GM18526 (cell line): Measurements from ENCODE around the gene MRPL23.

Experiments used
- POLR2A ChIP-seq: IDR thresholded peaks from 3 replicates; pipeline ENCODE4 v1.6.1; 2011; ENCODE audit not compliant: insufficient read length; ENCODE audit errors: extremely low read depth

MRPL23 gene

GRCh38 chr11:1982873-1983600, 35.9 kb downstream of the MRPL23 start:
- no peak for TF ChIP-seq POLR2A

- no peak for TF ChIP-seq POLR2A
These were observed 36.4 kb downstream of the MRPL23 start for GRCh38 chr11:1983601-1983961.

- no peak for TF ChIP-seq POLR2A
These were observed 39.9 kb downstream of the MRPL23 start for GRCh38 chr11:1987024-1987423.

GRCh38 chr11:1988174-1988573, 41.0 kb downstream of the MRPL23 start:
- TF ChIP-seq POLR2A: no peak

GRCh38 chr11:1988667-1989317, 41.7 kb downstream of the MRPL23 start:
- no peak for TF ChIP-seq POLR2A

GRCh38 chr11:1989953-1990352, 42.8 kb downstream of the MRPL23 start:
- TF ChIP-seq POLR2A: no peak

- no peak for TF ChIP-seq POLR2A
These were observed 43.9 kb downstream of the MRPL23 start for GRCh38 chr11:1990872-1991578.

- TF ChIP-seq POLR2A: no peak
These were observed 45.0 kb downstream of the MRPL23 start for GRCh38 chr11:1992111-1992510.

- no peak for TF ChIP-seq POLR2A
These were observed 47.0 kb downstream of the MRPL23 start for GRCh38 chr11:1994121-1994520.

- no peak for TF ChIP-seq POLR2A
These were observed 50.6 kb downstream of the MRPL23 start, which contains the start of gene H19 for GRCh38 chr11:1997755-1998154. Gene H19 (minus strand): TSS chr11:1997842.

GRCh38 chr11:1998290-1998689, 51.2 kb downstream of the MRPL23 start:
- no peak for TF ChIP-seq POLR2A

- TF ChIP-seq POLR2A: no peak
These were observed 51.7 kb downstream of the MRPL23 start for GRCh38 chr11:1998861-1999260.

GRCh38 chr11:2002042-2002776, 55.1 kb downstream of the MRPL23 start:
- no peak for TF ChIP-seq POLR2A

GRCh38 chr11:2002807-2003206, 55.7 kb downstream of the MRPL23 start:
- no peak for TF ChIP-seq POLR2A

- no peak for TF ChIP-seq POLR2A
These were observed 57.3 kb downstream of the MRPL23 start for GRCh38 chr11:2004466-2004865.
